Amygdala (tissue), 56 donors: ENCODE results near the gene SLC6A7.

Experiments used
- DNase-seq, 56 donors: peaks; one replicate each; lab custom pipeline; 2025; lab: John Stamatoyannopoulos, UW

Gene SLC6A7

GRCh38 chr5:150189728-150190502 lies at the start of gene SLC6A7:
Gene SLC6A7, plus strand, starts transcription at chr5:150190062. Its CDS starts 266 bp downstream, at chr5:150190328.
- no peak for DNase-seq

GRCh38 chr5:150140830-150141229 lies 49.0 kb upstream of the SLC6A7 start:
- DNase-seq = no peak

- DNase-seq = no peak
These were observed 48.2 kb upstream of the SLC6A7 start for GRCh38 chr5:150141544-150142184.

DNA sequence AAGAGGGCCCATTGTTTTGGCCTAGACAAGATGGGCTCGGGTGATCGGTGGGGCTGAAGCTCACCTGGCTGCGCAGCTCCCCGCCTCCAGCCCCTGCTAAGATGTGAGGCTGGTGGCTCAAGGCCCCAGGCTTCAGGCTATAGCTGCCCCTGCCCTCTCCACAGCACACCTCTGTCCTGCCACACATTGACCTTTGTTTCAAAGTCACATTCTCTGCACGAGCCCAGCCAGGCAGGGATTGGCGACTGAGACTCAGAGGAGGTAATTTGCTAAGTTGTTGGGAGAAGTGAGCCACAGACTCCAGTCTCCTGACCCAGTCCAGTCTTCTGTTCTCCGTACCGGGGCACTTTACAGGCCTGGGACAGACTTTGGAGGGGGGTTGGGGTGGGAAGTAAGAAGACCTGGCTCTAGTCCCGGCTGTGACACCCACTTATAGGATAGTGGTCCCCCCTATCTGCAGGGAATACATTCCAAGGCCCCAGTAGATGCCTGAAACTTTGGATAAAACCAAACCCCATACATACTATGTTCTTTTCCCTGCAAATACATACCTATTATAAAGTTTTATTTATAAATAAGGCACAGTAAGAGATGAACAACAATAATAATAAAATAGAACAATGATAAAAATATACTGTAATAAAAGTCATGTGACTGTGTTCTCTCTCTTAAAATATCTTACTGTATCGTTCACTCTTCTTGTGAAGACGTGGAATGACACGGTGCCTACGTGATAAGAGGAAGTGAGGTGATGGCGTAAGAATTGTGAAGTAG lies 47.5 kb upstream of the SLC6A7 start:
- DNase-seq = no peak

DNA sequence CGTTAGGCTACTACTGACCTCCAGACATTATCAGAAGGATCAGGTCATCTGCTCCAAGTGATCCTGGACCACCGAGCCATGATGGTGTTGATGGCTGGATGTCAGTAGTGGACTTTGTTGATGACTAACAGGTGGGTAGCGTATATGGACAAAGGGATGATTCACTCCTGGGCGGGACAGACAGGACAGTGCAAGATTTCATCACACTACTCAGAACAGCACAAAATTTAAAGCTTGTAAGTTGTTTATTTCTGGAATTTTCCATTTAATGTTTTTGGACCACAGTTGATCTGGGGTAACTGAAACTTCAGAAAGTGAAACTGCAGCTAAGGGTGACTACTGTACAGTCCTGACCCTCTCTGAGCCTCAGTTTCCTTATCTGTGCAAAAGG lies 46.9 kb upstream of the SLC6A7 start:
- DNase-seq = no peak

- DNase-seq = peak in 7 of 56 donors; percentile 11 to 46 (median 31)
These were observed 46.3 kb upstream of the SLC6A7 start for GRCh38 chr5:150143350-150144245.

DNA sequence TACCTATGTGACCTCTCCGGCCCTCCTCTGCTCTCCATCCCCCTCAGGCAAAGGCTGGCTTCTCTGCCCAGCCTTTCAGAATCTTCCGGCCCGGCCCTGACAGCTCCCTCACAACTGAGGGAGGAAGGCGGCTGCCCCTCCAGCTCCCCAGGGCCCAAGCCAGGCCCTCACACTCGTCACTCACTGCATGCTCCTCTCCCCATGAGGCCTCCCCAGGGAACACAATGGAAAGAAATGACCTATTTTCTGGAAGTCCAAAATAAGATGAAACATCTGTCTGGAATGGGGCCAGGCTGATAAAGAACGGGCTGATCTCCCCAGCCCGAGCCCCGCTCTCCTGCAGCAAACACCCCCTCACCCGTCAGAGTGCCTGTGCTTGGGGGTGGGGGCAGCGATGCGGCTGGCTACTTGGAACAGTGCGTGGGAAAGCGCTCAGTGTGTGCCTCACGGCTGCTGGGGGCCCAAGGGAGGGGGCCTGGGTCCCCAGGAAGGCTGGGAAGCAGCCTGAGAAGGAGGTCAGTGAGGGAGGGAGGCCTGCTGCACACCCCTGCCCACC lies 45.5 kb upstream of the SLC6A7 start:
- DNase-seq = peak in 8 of 56 donors; percentile 17 to 43 (median 36)

DNA sequence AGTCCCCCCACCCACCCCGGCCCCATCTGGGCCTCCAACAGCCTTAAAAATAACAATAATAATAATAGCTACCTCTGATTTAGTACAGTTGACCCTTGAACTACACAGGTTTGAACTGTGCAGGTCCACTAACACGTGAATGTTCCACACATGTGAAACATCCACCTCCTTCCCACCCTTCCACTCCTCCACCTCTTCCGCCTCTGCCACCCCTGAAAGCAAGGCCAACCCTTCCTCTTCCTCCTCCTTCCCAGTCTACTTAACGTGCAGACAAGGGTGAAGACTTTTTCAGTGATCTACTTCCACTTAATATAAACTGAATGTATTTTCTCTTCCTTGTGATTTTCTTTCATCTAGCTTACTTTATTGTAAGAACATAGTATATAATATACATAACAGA lies 45.0 kb upstream of the SLC6A7 start:
- no peak for DNase-seq

GRCh38 chr5:150146235-150146634 lies 43.6 kb upstream of the SLC6A7 start:
- DNase-seq = no peak

GRCh38 chr5:150146862-150147601 lies 42.8 kb upstream of the SLC6A7 start:
- peak in 44 of 56 donors; percentile 20 to 84 (median 57) for DNase-seq

GRCh38 chr5:150147670-150148069 lies 42.2 kb upstream of the SLC6A7 start:
- DNase-seq = peak in 13 of 56 donors; percentile 18 to 69 (median 50)

GRCh38 chr5:150148117-150148927 lies 41.5 kb upstream of the SLC6A7 start:
- DNase-seq = peak in 6 of 56 donors; percentile 9 to 32 (median 18)

DNA sequence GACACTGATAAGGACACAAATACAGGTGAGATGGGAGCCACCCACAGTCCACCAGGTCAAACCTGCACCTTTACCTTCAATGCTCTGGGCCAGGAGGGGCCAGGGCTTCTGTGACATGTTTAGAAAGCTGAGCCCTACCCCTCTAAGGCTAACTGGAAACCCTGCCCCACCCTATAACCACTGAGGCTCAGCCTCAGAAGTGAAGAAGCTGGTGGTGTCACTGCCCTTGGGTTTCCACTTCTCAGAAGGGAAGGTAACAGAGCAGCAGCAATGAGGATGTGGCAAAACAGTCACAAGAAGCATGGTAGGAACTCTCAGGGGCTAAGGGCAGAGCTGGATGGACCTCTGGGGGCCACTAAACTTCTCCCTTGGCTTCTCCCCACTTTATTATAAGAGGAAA lies 40.2 kb upstream of the SLC6A7 start:
- DNase-seq = no peak

DNA sequence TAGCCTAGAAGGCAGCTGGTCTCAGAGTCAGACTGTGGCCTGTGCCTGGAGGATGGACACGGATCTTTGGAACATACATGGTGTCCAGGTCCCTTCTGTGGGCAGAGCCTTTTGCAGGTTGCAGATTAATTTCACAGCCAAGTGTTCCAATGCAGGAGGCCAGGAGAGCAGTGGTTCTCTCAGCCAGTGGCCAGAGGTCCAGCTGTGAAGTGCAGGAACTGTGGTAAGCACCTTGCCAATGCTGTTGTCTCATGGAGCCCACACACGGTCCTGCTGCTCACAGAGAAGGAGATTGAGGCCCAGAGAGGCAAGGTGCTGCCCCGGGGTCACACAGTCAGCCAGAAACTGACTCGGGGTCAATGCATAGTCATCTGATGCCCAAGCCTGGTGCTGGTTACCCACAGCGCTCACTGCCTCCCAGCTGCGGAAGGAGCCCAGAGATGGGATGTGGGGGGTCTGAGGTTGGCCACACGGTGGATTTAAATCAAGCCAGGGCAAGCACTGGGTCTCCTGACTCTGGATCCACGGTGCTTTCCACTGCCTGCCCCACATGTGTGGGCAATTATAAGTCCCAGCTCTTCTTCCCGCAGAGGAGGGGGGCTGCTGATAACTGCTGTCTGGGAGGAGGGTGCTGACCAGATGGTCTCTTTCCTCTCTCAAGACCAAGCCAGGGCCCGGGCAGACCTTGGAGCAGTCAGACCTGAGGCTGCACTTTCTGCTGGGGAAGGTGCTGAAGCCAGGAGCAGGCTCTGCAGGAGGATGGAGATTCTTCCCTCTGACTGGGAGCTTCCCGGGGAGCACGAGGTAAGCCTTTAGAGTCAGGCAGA lies 37.0 kb upstream of the SLC6A7 start:
- peak in 2 of 56 donors; percentile 17 to 24 for DNase-seq

DNA sequence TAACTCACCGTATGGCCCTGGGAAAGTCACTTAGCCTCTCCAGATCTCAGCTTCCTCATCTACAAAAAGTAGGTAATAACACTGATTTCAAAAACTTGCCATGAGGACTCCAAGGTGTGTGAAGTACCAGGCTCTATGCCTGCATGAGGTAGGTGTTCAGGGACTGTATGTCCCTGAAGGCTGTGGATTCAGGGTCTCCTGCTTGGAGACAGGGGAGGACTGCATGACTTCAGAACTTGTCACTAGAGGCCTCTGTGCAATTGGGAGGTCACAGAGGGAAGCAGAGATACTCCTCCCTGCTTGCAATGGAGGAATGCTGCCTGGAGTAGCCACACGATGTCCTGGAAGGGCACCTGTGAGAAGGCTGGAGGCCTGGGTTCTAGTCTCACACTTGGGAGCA lies 36.4 kb upstream of the SLC6A7 start:
- no peak for DNase-seq

GRCh38 chr5:150153957-150154617 lies 35.8 kb upstream of the SLC6A7 start:
- peak in 3 of 56 donors; percentile 15 to 30 (median 22) for DNase-seq
